ENCODE measurements around the gene F2R. TPM values are rescaled to one million over a fixed set of nuclear protein-coding genes. Genes with fewer than 3 reads are reported as not detected.

Gene F2R
- total and polyA plus RNA-seq, 9 of the 15 experiments (the other 6 are each of a cell fraction or from before 2014, with no cell fraction given), result 4.0 to 34.7 (median 15.1) TPM

DNA sequence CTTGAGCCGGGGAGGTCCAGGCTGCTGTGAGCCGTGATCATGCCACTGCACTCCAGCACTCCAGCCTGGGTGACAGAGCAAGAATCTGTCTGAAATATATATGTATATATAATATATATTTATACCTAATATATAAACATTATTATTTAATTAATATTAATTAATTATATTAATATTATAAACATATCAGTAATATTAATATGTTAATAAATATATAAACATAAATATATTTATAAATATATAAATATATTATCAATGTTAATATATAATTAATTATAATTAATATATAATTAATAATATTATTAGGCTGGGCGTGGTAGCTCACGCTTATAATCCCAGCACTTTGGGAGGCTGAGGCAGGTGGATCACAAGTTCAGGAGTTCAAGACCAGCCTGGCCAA is 41.1 kb downstream of the F2R start:
- intact Hi-C loops (cut with micrococcal nuclease), result no loop called here
- ChIA-PET CTCF (ENCODE audit: low intra/inter-chr PET ratio) (no interaction called here), POLR2A (no interaction called here)
- DNase-seq (ENCODE audit: extremely low read depth in 1 of 4, low spot score in 3 of 4), result no peak
- no peak for ATAC-seq
- Histone ChIP-seq H3K9me1 (ENCODE audit: control insufficient read depth, insufficient read depth, low read length) (no peaks in the 10 kb centered on the region), H3K9me3 (replicated peaks; ENCODE audit: control insufficient read depth, insufficient read depth, low read depth, low read length) (no peaks in the 10 kb centered on the region), H3K36me3 (ENCODE audit: control insufficient read depth, insufficient read depth, low read length) (no peaks in the 10 kb centered on the region), H4K20me1 (replicated peaks; ENCODE audit: control insufficient read depth, insufficient read depth, low read length) (no peaks in the 10 kb centered on the region), H2AFZ (ENCODE audit: low read depth, low read length) (no peak overlapping the region; the same call in 1 of the 2 replicates), H3K4me2 (ENCODE audit: insufficient read depth, low read length) (no peak overlapping the region), H3K79me2 (ENCODE audit: control insufficient read depth, insufficient read depth, low read length) (no peaks in the 10 kb centered on the region), H3K27ac (ENCODE audit: extremely low read depth, low read depth, low read length) (no peak overlapping the region), H3K4me1 (replicated peaks in 1 of 2; ENCODE audit: control insufficient read depth in 2 of 2, insufficient read depth in 2 of 2, low read length in 2 of 2) (peaks cover 7 to 10% of the 10 kb centered on the region in 2 experiments; a peak in 3 of 5 replicates), H3K9ac (ENCODE audit: insufficient read depth in 1 of 2, low read depth in 2 of 2, low read length in 2 of 2) (no peak overlapping the region), H3K27me3 (ENCODE audit: control insufficient read depth in 2 of 2, insufficient read depth in 2 of 2, low read length in 2 of 2) (no peaks in the 10 kb centered on the region), H3K4me3 (no peak overlapping the region)
- no peak for FAIRE-seq
- in situ Hi-C loops (cut with MboI), result no loop called here
- no TSS peak for BruUV-seq (replicated peaks)
- WGBS (ENCODE audit: insufficient coverage, low coverage, missing lambda C conversion rate), result 94% methylated on average over 4 of the region's 4 CpGs
- TF ChIP-seq DEAF1 (CRISPR knock-in tag; IDR thresholded peaks at IDR 0.05) (no peak), PTBP1 (IDR thresholded peaks at IDR 0.05; ENCODE audit: low read depth, low read length) (no peak), NFYB (IDR thresholded peaks at IDR 0.05; ENCODE audit: extremely low read depth, insufficient read length) (no peak), HNRNPH1 (optimal IDR thresholded peaks at IDR 0.05; ENCODE audit: low read depth, low read length) (no peak), NR4A1 (CRISPR knock-in tag; IDR thresholded peaks at IDR 0.05) (no peak), NR4A1 (tag; IDR thresholded peaks at IDR 0.05) (no peak), TEAD2 (tag; IDR thresholded peaks at IDR 0.05) (no peak)
- TF ChIP-seq, protein P1, sequence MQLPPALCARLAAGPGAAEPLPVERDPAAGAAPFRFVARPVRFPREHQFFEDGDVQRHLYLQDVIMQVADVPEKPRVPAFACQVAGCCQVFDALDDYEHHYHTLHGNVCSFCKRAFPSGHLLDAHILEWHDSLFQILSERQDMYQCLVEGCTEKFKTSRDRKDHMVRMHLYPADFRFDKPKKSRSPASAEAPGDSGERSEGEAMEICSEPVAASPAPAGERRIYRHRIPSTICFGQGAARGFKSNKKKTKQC (CRISPR knock-in tag; IDR thresholded peaks at IDR 0.05), result no peak
- TF ChIP-seq, protein P2, sequence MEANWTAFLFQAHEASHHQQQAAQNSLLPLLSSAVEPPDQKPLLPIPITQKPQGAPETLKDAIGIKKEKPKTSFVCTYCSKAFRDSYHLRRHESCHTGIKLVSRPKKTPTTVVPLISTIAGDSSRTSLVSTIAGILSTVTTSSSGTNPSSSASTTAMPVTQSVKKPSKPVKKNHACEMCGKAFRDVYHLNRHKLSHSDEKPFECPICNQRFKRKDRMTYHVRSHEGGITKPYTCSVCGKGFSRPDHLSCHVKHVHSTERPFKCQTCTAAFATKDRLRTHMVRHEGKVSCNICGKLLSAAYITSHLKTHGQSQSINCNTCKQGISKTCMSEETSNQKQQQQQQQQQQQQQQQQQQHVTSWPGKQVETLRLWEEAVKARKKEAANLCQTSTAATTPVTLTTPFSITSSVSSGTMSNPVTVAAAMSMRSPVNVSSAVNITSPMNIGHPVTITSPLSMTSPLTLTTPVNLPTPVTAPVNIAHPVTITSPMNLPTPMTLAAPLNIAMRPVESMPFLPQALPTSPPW (CRISPR knock-in tag; IDR thresholded peaks at IDR 0.05), result no peak
